Trophoblast cell (in vitro differentiated cells and primary cell): Measurements from ENCODE around the gene OPA3.

Experiments
- DNase-seq, 2 donors: peaks; one replicate each; pipeline ENCODE4 v3.0.0-alpha.2; 2016
- H2AFZ ChIP-seq: 2 replicates; pipeline ENCODE4 v1.6.1; 2013; ENCODE audit warnings: low read length, moderate library complexity, mild to moderate bottlenecking; ENCODE audit not compliant: insufficient read depth, poor library complexity
- H2AK5ac ChIP-seq: 2 replicates; pipeline ENCODE4 v1.6.1; 2013; ENCODE audit warnings: mild to moderate bottlenecking, low read length
- H2BK120ac ChIP-seq: 2 replicates; pipeline ENCODE4 v1.6.1; 2013; ENCODE audit warnings: low read length, mild to moderate bottlenecking, moderate library complexity; ENCODE audit not compliant: insufficient read depth, poor library complexity
- H2BK12ac ChIP-seq: 2 replicates; pipeline ENCODE4 v1.6.1; 2013; ENCODE audit warnings: mild to moderate bottlenecking, low read length, moderate library complexity
- H2BK5ac ChIP-seq: 2 replicates; pipeline ENCODE4 v1.6.1; 2013; ENCODE audit warnings: low read length, low read depth, moderate library complexity, mild to moderate bottlenecking; ENCODE audit not compliant: poor library complexity
- H3K14ac ChIP-seq: 2 replicates; pipeline ENCODE4 v1.6.1; 2013; ENCODE audit warnings: mild to moderate bottlenecking, low read length
- H3K18ac ChIP-seq: 2 replicates; pipeline ENCODE4 v1.6.1; 2013; ENCODE audit warnings: mild to moderate bottlenecking, low read length
- H3K23ac ChIP-seq: 2 replicates; pipeline ENCODE4 v1.6.1; 2013; ENCODE audit warnings: low read length
- H3K27ac ChIP-seq: 2 replicates; pipeline ENCODE4 v1.5.1; 2013; ENCODE audit warnings: low read depth, mild to moderate bottlenecking, inconsistent platforms, low read length, moderate library complexity
- H3K27me3 ChIP-seq: 2 replicates; pipeline ENCODE4 v1.6.1; 2013; ENCODE audit warnings: inconsistent platforms, mild to moderate bottlenecking, low read length, moderate library complexity; ENCODE audit not compliant: insufficient read depth
- H3K36me3 ChIP-seq, 2 experiments: 1 replicate in 1 of 2; 2 replicates in 1 of 2; pipeline ENCODE4 v1.6.1; 2013; ENCODE audit warnings: low read length in 2 of 2, mild to moderate bottlenecking in 2 of 2, moderate library complexity in 1 of 2; ENCODE audit not compliant: insufficient read depth in 2 of 2, control insufficient read depth in 1 of 2
- H3K4ac ChIP-seq: 2 replicates; pipeline ENCODE4 v1.6.1; 2013; ENCODE audit warnings: low read depth, mild to moderate bottlenecking, low read length, moderate library complexity
- H3K4me1 ChIP-seq, 2 experiments: 1 replicate in 1 of 2; 2 replicates in 1 of 2; pipeline ENCODE4 v1.6.1; 2013; ENCODE audit warnings: low read length in 2 of 2, mild to moderate bottlenecking in 2 of 2, moderate library complexity in 1 of 2; ENCODE audit not compliant: insufficient read depth in 2 of 2, control insufficient read depth in 1 of 2
- H3K4me2 ChIP-seq: 2 replicates; pipeline ENCODE4 v1.6.1; 2013; ENCODE audit warnings: inconsistent platforms, mild to moderate bottlenecking, low read length, moderate library complexity
- H3K4me3 ChIP-seq: 2 replicates; pipeline ENCODE4 v1.5.1; 2013; ENCODE audit warnings: mild to moderate bottlenecking, low read depth, low read length, inconsistent platforms
- H3K79me1 ChIP-seq: one replicate; pipeline ENCODE4 v1.6.1; 2013; ENCODE audit warnings: low read length
- H3K79me2 ChIP-seq: 2 replicates; pipeline ENCODE4 v1.6.1; 2013; ENCODE audit warnings: low read length, mild to moderate bottlenecking; ENCODE audit not compliant: control insufficient read depth, insufficient read depth, poor library complexity
- H3K9ac ChIP-seq: 2 replicates; pipeline ENCODE4 v1.6.1; 2013; ENCODE audit warnings: mild to moderate bottlenecking, low read length
- H3K9me3 ChIP-seq: 2 replicates; pipeline ENCODE4 v1.6.1; 2013; ENCODE audit warnings: low read depth, mild to moderate bottlenecking, control low read depth, inconsistent platforms, low read length; ENCODE audit not compliant: insufficient read depth
- H4K12ac ChIP-seq: 2 replicates; pipeline ENCODE4 v1.6.1; 2013; ENCODE audit warnings: low read depth, mild to moderate bottlenecking, low read length, moderate library complexity
- H4K8ac ChIP-seq: 2 replicates; pipeline ENCODE4 v1.6.1; 2013; ENCODE audit warnings: low read depth, mild to moderate bottlenecking, low read length, moderate library complexity
- H4K91ac ChIP-seq: one replicate; pipeline ENCODE4 v1.6.1; 2013; ENCODE audit warnings: low read depth, mild to moderate bottlenecking, low read length, moderate library complexity
- WGBS: extraction: QIAGEN DNeasy Blood & Tissue Kit; methylation state at CpG from one replicate; pipeline ENCODE4 v1.1.7; 2013; ENCODE audit warnings: missing lambda C conversion rate; ENCODE audit not compliant: insufficient read length, insufficient coverage; ENCODE audit errors: extremely low coverage; 5-methylcytosine and 5-hydroxymethylcytosine counted together

The OPA3 gene

DNA sequence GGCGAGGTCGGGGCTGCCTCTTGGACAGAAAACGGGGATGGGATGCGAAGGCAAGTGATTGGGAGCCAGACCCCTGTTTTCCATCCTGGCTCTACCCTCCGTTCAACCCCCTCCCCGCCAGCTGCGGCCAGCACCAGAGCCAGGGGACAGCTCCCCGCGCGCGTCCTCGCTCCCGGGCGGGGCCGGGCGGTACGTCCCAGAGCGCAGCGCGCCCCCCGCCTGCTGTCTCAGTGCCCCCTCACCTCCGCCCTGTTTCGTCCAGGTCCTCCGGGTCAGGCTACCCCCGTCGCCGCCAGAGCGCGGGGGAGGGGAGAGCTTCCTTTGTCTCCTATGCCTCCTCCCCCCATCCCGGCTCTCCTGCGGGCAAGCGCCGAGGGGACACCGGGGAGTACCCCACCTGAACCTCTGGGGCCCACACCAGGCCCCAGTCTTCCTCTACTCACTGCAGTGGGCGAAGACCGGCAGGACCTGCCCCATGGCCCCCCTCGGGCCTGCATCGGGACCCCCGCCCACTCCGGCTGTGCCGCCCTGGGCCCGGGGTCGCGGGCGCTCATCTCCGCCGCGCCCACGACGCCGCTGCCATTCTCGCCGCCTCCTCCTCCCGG lies 88.2 kb downstream of the OPA3 start:
- Histone ChIP-seq H3K14ac (no peak overlapping the region), H2BK5ac (no peak overlapping the region), H3K36me3 (peaks cover 9 to 10% of the 10 kb centered on the region in 2 experiments), H3K27ac (peak overlapping the region; percentile 29), H3K4ac (no peak overlapping the region), H3K9me3 (peaks cover 7% of the 10 kb centered on the region), H4K12ac (no peak overlapping the region), H4K8ac (peak overlapping the region; percentile 23), H3K18ac (no peak overlapping the region), H3K4me1 (peaks cover 21 to 25% of the 10 kb centered on the region in 2 experiments), H4K91ac (peak overlapping the region; percentile 63), H2AFZ (peak overlapping the region; percentile 73), H3K9ac (peak overlapping the region; percentile 16), H3K27me3 (peaks cover 20% of the 10 kb centered on the region), H2AK5ac (no peak overlapping the region), H3K4me3 (peak overlapping the region; percentile 76), H3K23ac (no peak overlapping the region), H3K79me1 (peaks cover 8% of the 10 kb centered on the region), H3K4me2 (peak overlapping the region; percentile 99), H2BK12ac (no peak overlapping the region), H2BK120ac (no peak overlapping the region), H3K79me2 (peaks cover 2% of the 10 kb centered on the region)
- no CpG with 5 or more reads among the region's 54 CpGs for WGBS
- no peak for DNase-seq

- no peak overlapping the region for H3K4me2 ChIP-seq
- H2AFZ ChIP-seq, result no peak overlapping the region
These were observed 89.4 kb downstream of the OPA3 start for GRCh38 chr19:45495178-45495577.

DNA sequence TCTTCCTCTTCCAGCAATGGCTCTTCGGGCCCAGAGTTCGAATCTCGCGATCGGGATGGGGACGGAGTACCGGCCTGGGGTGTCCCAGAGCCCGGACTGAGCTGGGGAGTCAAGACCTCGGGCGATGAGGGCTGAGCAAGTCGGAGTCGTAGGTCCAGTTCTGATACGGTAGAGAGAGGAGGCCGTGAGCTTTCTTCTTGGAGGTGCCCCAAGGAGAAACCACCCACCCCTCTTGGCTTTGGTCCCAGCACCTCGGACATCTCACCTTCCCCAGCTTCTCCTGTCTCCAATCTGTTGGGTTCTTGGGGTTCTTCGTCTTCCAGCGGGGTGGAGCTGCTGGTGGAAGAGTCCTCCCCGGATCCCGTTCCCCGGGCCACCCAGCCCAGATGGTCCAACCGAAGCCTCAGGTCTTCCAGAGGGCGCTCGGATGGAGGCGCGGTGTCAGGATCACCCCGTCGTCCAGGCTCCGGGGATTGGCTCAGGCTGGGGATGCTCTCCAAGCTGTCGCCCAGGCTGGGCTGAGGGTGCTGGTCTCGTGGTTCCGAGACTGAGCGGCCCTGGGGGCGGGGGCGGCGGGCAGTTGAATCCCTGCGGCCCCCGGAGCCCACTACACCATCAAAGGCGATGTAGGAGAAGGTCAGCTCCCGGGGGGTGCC lies 90.2 kb downstream of the OPA3 start:
- no peak overlapping the region for H2AK5ac ChIP-seq
- peaks cover 9 to 10% of the 10 kb centered on the region in 2 experiments for H3K36me3 ChIP-seq
- H3K23ac ChIP-seq, result no peak overlapping the region
- peaks cover 2% of the 10 kb centered on the region for H3K79me2 ChIP-seq
- no peak overlapping the region for H3K14ac ChIP-seq
- H2BK120ac ChIP-seq, result no peak overlapping the region
- no peak overlapping the region for H4K91ac ChIP-seq
- H3K4me3 ChIP-seq, result no peak overlapping the region
- H3K9ac ChIP-seq, result no peak overlapping the region
- no peak overlapping the region for H3K18ac ChIP-seq
- no CpG with 5 or more reads among the region's 39 CpGs for WGBS
- H2BK5ac ChIP-seq, result no peak overlapping the region
- no peak overlapping the region for H4K8ac ChIP-seq
- peaks cover 19 to 25% of the 10 kb centered on the region in 2 experiments for H3K4me1 ChIP-seq
- no peak overlapping the region for H3K4ac ChIP-seq
- no peak overlapping the region for H2BK12ac ChIP-seq
- no peak overlapping the region for H4K12ac ChIP-seq
- peaks cover 8% of the 10 kb centered on the region for H3K79me1 ChIP-seq
- peaks cover 17% of the 10 kb centered on the region for H3K27me3 ChIP-seq
- no peak overlapping the region for H2AFZ ChIP-seq
- DNase-seq, result no peak
- no peak overlapping the region for H3K4me2 ChIP-seq
- H3K27ac ChIP-seq, result no peak overlapping the region
- H3K9me3 ChIP-seq, result peaks cover 7% of the 10 kb centered on the region

More at GRCh38 chr19:45495178-45495577, 89.4 kb downstream of the OPA3 start:
- peaks cover 8% of the 10 kb centered on the region for H3K79me1 ChIP-seq
- no peak overlapping the region for H2BK5ac ChIP-seq
- H3K9ac ChIP-seq, result no peak overlapping the region
- no peak overlapping the region for H3K23ac ChIP-seq
- H2BK12ac ChIP-seq, result no peak overlapping the region
- no peak overlapping the region for H2BK120ac ChIP-seq
- peaks cover 7% of the 10 kb centered on the region for H3K9me3 ChIP-seq
- WGBS, result no CpG with 5 or more reads among the region's 5 CpGs
- H4K91ac ChIP-seq, result no peak overlapping the region
- no peak overlapping the region for H4K12ac ChIP-seq
- peaks cover 2% of the 10 kb centered on the region for H3K79me2 ChIP-seq
- H3K36me3 ChIP-seq, result peaks cover 9 to 10% of the 10 kb centered on the region in 2 experiments
- no peak overlapping the region for H4K8ac ChIP-seq
- H3K14ac ChIP-seq, result no peak overlapping the region
- no peak overlapping the region for H3K18ac ChIP-seq
- H2AK5ac ChIP-seq, result no peak overlapping the region
- H3K27ac ChIP-seq, result no peak overlapping the region
- no peak for DNase-seq
- no peak overlapping the region for H3K4ac ChIP-seq
- H3K27me3 ChIP-seq, result peaks cover 20% of the 10 kb centered on the region
- peaks cover 21 to 25% of the 10 kb centered on the region in 2 experiments for H3K4me1 ChIP-seq
- no peak overlapping the region for H3K4me3 ChIP-seq

- peaks cover 2% of the 10 kb centered on the region for H3K9me3 ChIP-seq
- H2BK120ac ChIP-seq, result peak overlapping the region; percentile 15
- no CpG with 5 or more reads among the region's 32 CpGs for WGBS
These were observed 91.8 kb downstream of the OPA3 start for GRCh38 chr19:45492627-45493470.

More at GRCh38 chr19:45492627-45493470, 91.8 kb downstream of the OPA3 start:
- Histone ChIP-seq H2BK5ac (peak overlapping the region; percentile 15), H3K79me1 (peaks cover 8% of the 10 kb centered on the region), H3K4me1 (peaks cover 7 to 15% of the 10 kb centered on the region in 2 experiments), H2BK12ac (no peak overlapping the region), H4K12ac (peak overlapping the region; percentile 11), H3K23ac (no peak overlapping the region), H3K27me3 (peaks cover 2% of the 10 kb centered on the region), H3K79me2 (peaks cover 2% of the 10 kb centered on the region), H3K4me2 (peak overlapping the region; percentile 75), H3K4ac (no peak overlapping the region), H2AFZ (peak overlapping the region; percentile 77), H3K9ac (peak overlapping the region; percentile 67), H3K14ac (peak overlapping the region; percentile 36), H2AK5ac (no peak overlapping the region), H3K27ac (peak overlapping the region; percentile 58), H3K36me3 (peaks cover 19% of the 10 kb centered on the region in 2 experiments), H4K8ac (peak overlapping the region; percentile 66), H3K18ac (peak overlapping the region; percentile 81), H4K91ac (peak overlapping the region; percentile 55), H3K4me3 (peak overlapping the region; percentile 72)
- DNase-seq, result peak; percentile 63 to 84
